Neuronal stem cell (in vitro differentiated cells): ENCODE data around the gene KLKB1.

Experiments
- DNase-seq: peaks from one replicate; pipeline ENCODE4 v3.0.0-alpha.2; 2013; ENCODE audit warnings: low spot score
- H2AFZ ChIP-seq: one replicate; pipeline ENCODE4 v1.6.1; 2013; ENCODE audit warnings: mild to moderate bottlenecking, low read length, inconsistent platforms
- H2AK5ac ChIP-seq: 2 replicates; pipeline ENCODE4 v1.6.1; 2013; ENCODE audit warnings: low read depth, mild to moderate bottlenecking, inconsistent platforms, low read length, moderate library complexity, mixed read lengths
- H2BK120ac ChIP-seq: 2 replicates; pipeline ENCODE4 v1.6.1; 2013; ENCODE audit warnings: low read depth, mild to moderate bottlenecking, inconsistent platforms, low read length, moderate library complexity, mixed read lengths
- H2BK12ac ChIP-seq: one replicate; pipeline ENCODE4 v1.6.1; 2013; ENCODE audit warnings: low read length, inconsistent platforms
- H2BK15ac ChIP-seq: 2 replicates; pipeline ENCODE4 v1.6.1; 2013; ENCODE audit warnings: mild to moderate bottlenecking, low read length, inconsistent platforms, mixed read lengths
- H2BK5ac ChIP-seq: one replicate; pipeline ENCODE4 v1.6.1; 2013; ENCODE audit warnings: inconsistent platforms, mild to moderate bottlenecking, low read length, moderate library complexity
- H3K14ac ChIP-seq: one replicate; pipeline ENCODE4 v1.6.1; 2013; ENCODE audit warnings: low read length, inconsistent platforms
- H3K18ac ChIP-seq: 2 replicates; pipeline ENCODE4 v1.6.1; 2013; ENCODE audit warnings: low read length, inconsistent platforms
- H3K23ac ChIP-seq: 2 replicates; pipeline ENCODE4 v1.6.1; 2013; ENCODE audit warnings: low read depth, mild to moderate bottlenecking, mixed read lengths, low read length, inconsistent platforms; ENCODE audit not compliant: poor library complexity
- H3K27ac ChIP-seq: replicated peaks from 3 replicates; pipeline ENCODE4 v1.5.1; 2013; ENCODE audit warnings: low read length, inconsistent platforms
- H3K27me3 ChIP-seq, 3 experiments: 2 replicates each; pipeline ENCODE4 v1.6.1; 2013; ENCODE audit warnings: low read length in 3 of 3, mild to moderate bottlenecking in 2 of 3, inconsistent platforms in 1 of 3, low read depth in 1 of 3, mixed read lengths in 1 of 3, moderate library complexity in 1 of 3; ENCODE audit not compliant: control insufficient read depth in 3 of 3, insufficient read depth in 3 of 3
- H3K36me3 ChIP-seq, 2 donors: replicated peaks in 1 of 2; 2 replicates each; pipeline ENCODE4 v1.6.1; 2013; ENCODE audit warnings: low read length in 2 of 2; ENCODE audit not compliant: control insufficient read depth in 2 of 2, insufficient read depth in 2 of 2
- H3K4ac ChIP-seq: 2 replicates; pipeline ENCODE4 v1.6.1; 2013; ENCODE audit warnings: inconsistent platforms, mild to moderate bottlenecking, low read length, moderate library complexity
- H3K4me1 ChIP-seq, 2 donors: 1 replicate in 1 of 2; 2 replicates in 1 of 2; pipeline ENCODE4 v1.6.1; 2013; ENCODE audit warnings: low read length in 2 of 2, low read depth in 1 of 2; ENCODE audit not compliant: control insufficient read depth in 2 of 2, insufficient read depth in 1 of 2
- H3K4me2 ChIP-seq: one replicate; pipeline ENCODE4 v1.6.1; 2013; ENCODE audit warnings: mild to moderate bottlenecking, low read length, inconsistent platforms; ENCODE audit not compliant: insufficient read depth, poor library complexity, severe bottlenecking
- H3K4me3 ChIP-seq, 2 donors: 2 replicates each; pipeline ENCODE4 v1.5.1; 2013; ENCODE audit warnings: low read length in 2 of 2, mild to moderate bottlenecking in 2 of 2, inconsistent platforms in 1 of 2, moderate library complexity in 1 of 2
- H3K79me1 ChIP-seq: one replicate; pipeline ENCODE4 v1.6.1; 2013; ENCODE audit warnings: low read depth, mild to moderate bottlenecking, inconsistent platforms, low read length, moderate library complexity
- H3K9ac ChIP-seq: one replicate; pipeline ENCODE4 v1.6.1; 2013; ENCODE audit warnings: mild to moderate bottlenecking, low read depth, low read length, inconsistent platforms; ENCODE audit not compliant: poor library complexity
- H3K9me3 ChIP-seq, 2 donors: replicated peaks in 1 of 2; 2 replicates each; pipeline versions ENCODE3 to v1.6.1; 2013; ENCODE audit warnings: low read length in 2 of 2, mild to moderate bottlenecking in 2 of 2, inconsistent platforms in 1 of 2, low read depth in 1 of 2, mixed read lengths in 1 of 2, moderate library complexity in 1 of 2; ENCODE audit not compliant: control insufficient read depth in 2 of 2, insufficient read depth in 1 of 2
- H4K8ac ChIP-seq: one replicate; pipeline ENCODE4 v1.6.1; 2013; ENCODE audit warnings: low read depth, mild to moderate bottlenecking, inconsistent platforms, low read length, moderate library complexity
- H4K91ac ChIP-seq: one replicate; pipeline ENCODE4 v1.6.1; 2013; ENCODE audit warnings: low read length, low read depth, mild to moderate bottlenecking, inconsistent platforms; ENCODE audit not compliant: poor library complexity
- WGBS, 2 donors: extraction: QIAGEN DNeasy Blood & Tissue Kit; methylation state at CpG; one replicate each; pipeline ENCODE4 v1.1.7; 2013; ENCODE audit warnings: missing lambda C conversion rate in 2 of 2, mixed read lengths in 1 of 2; ENCODE audit not compliant: insufficient read length in 2 of 2, insufficient replicate concordance in 1 of 2; ENCODE audit errors: extremely low coverage in 2 of 2; 5-methylcytosine and 5-hydroxymethylcytosine counted together

The KLKB1 gene

GRCh38 chr4:186216465-186217024 is 10.8 kb upstream of the KLKB1 start:
- no peak overlapping the region for H4K91ac ChIP-seq
- H3K23ac ChIP-seq, result no peak overlapping the region
- H3K9ac ChIP-seq, result no peak overlapping the region
- no peak overlapping the region for H3K14ac ChIP-seq
- no peak overlapping the region for H2BK5ac ChIP-seq
- DNase-seq, result no peak
- H2BK15ac ChIP-seq, result no peak overlapping the region
- H3K18ac ChIP-seq, result no peak overlapping the region
- H3K27me3 ChIP-seq, result peaks cover 0 to 4% (median 0%) of the 10 kb centered on the region in 3 experiments
- no peak overlapping the region for H3K4me2 ChIP-seq
- H3K79me1 ChIP-seq, result no peaks in the 10 kb centered on the region
- no peak overlapping the region for H3K27ac ChIP-seq
- H2AFZ ChIP-seq, result no peak overlapping the region
- H2BK120ac ChIP-seq, result no peak overlapping the region
- no peaks in the 10 kb centered on the region for H3K9me3 ChIP-seq
- no peaks in the 10 kb centered on the region for H3K36me3 ChIP-seq
- no peak overlapping the region for H2AK5ac ChIP-seq
- no peaks in the 10 kb centered on the region for H3K4me1 ChIP-seq
- no peak overlapping the region for H3K4ac ChIP-seq
- WGBS, 2 donors, result no CpG with 5 or more reads among the region's 8 CpGs
- no peak overlapping the region for H2BK12ac ChIP-seq
- H3K4me3 ChIP-seq, result no peak overlapping the region
- H4K8ac ChIP-seq, result no peak overlapping the region

- no peak overlapping the region for H3K9ac ChIP-seq
- H3K4me3 ChIP-seq, result no peak overlapping the region
- H2BK5ac ChIP-seq, result no peak overlapping the region
- no peak overlapping the region for H3K4ac ChIP-seq
- H4K91ac ChIP-seq, result no peak overlapping the region
- no CpG with 5 or more reads among the region's 1 CpG for WGBS, 2 donors
- no peak overlapping the region for H4K8ac ChIP-seq
- no peak overlapping the region for H3K4me2 ChIP-seq
- no peak overlapping the region for H2AK5ac ChIP-seq
- no peak overlapping the region for H3K27ac ChIP-seq
- no peak overlapping the region for H2BK12ac ChIP-seq
- H2AFZ ChIP-seq, result no peak overlapping the region
- no peak overlapping the region for H3K14ac ChIP-seq
- H3K4me1 ChIP-seq, result no peaks in the 10 kb centered on the region
- H3K36me3 ChIP-seq, result no peaks in the 10 kb centered on the region
- H3K27me3 ChIP-seq, result peaks cover 0 to 4% (median 0%) of the 10 kb centered on the region in 3 experiments
- no peak overlapping the region for H2BK15ac ChIP-seq
- no peaks in the 10 kb centered on the region for H3K79me1 ChIP-seq
- H3K23ac ChIP-seq, result no peak overlapping the region
- no peak overlapping the region for H3K18ac ChIP-seq
- no peak for DNase-seq
- H2BK120ac ChIP-seq, result no peak overlapping the region
- no peaks in the 10 kb centered on the region for H3K9me3 ChIP-seq
Measured at GRCh38 chr4:186217733-186218293, 9.5 kb upstream of the KLKB1 start.

- Histone ChIP-seq H3K9ac (no peak overlapping the region), H3K79me1 (no peaks in the 10 kb centered on the region), H3K27me3 (peaks cover 0 to 4% (median 0%) of the 10 kb centered on the region in 3 experiments), H2AK5ac (no peak overlapping the region), H2BK5ac (no peak overlapping the region), H2AFZ (no peak overlapping the region), H3K27ac (no peak overlapping the region), H3K4me1 (no peaks in the 10 kb centered on the region), H2BK12ac (no peak overlapping the region), H3K4me3 (no peak overlapping the region), H2BK15ac (no peak overlapping the region), H3K23ac (no peak overlapping the region), H4K8ac (no peak overlapping the region), H2BK120ac (no peak overlapping the region), H3K9me3 (peaks cover 4 to 10% of the 10 kb centered on the region in 2 donors), H3K4me2 (no peak overlapping the region), H3K4ac (no peak overlapping the region), H3K36me3 (peaks cover 0 to 2% of the 10 kb centered on the region in 2 donors), H4K91ac (no peak overlapping the region), H3K18ac (no peak overlapping the region), H3K14ac (no peak overlapping the region)
- no peak for DNase-seq
- no CpG with 5 or more reads among the region's 1 CpG for WGBS, 2 donors
Measured at GRCh38 chr4:186221624-186222023, 5.7 kb upstream of the KLKB1 start.

GRCh38 chr4:186225848-186226247 is 1.5 kb upstream of the KLKB1 start:
- no peak overlapping the region for H3K4me2 ChIP-seq

More at GRCh38 chr4:186225848-186226247, 1.5 kb upstream of the KLKB1 start:
- no peak overlapping the region for H4K91ac ChIP-seq
- H3K23ac ChIP-seq, result no peak overlapping the region
- no peak overlapping the region for H3K4ac ChIP-seq
- peaks cover 0 to 4% (median 0%) of the 10 kb centered on the region in 3 experiments for H3K27me3 ChIP-seq
- no peak overlapping the region for H2BK15ac ChIP-seq
- no peak overlapping the region for H3K14ac ChIP-seq
- DNase-seq, result no peak
- H4K8ac ChIP-seq, result no peak overlapping the region
- H3K4me3 ChIP-seq, result no peak overlapping the region
- H2AFZ ChIP-seq, result no peak overlapping the region
- no peak overlapping the region for H2BK5ac ChIP-seq
- no peak overlapping the region for H2BK120ac ChIP-seq
- no peak overlapping the region for H3K18ac ChIP-seq
- H3K9me3 ChIP-seq, result peaks cover 4 to 10% of the 10 kb centered on the region in 2 donors
- peaks cover 0 to 2% of the 10 kb centered on the region in 2 donors for H3K36me3 ChIP-seq
- H2AK5ac ChIP-seq, result no peak overlapping the region
- H3K4me1 ChIP-seq, result no peaks in the 10 kb centered on the region
- no peaks in the 10 kb centered on the region for H3K79me1 ChIP-seq
- H3K9ac ChIP-seq, result no peak overlapping the region
- no peak overlapping the region for H3K27ac ChIP-seq
- H2BK12ac ChIP-seq, result no peak overlapping the region
